Measurements from ENCODE around the gene RBM22. TPM values are rescaled to one million over a fixed set of nuclear protein-coding genes. Genes with fewer than 3 reads are reported as not detected.

RBM22 gene
- total and polyA plus RNA-seq, 12 donors: 18.6 to 41.0 (median 29.0) TPM

- 90 to 91% methylated on average over 14 of the region's 14 CpGs for WGBS, 2 donors
- no peak for TF ChIP-seq CTCF (IDR thresholded peaks at IDR 0.05)
- Histone ChIP-seq H3K4me3 (no peak overlapping the region), H3K27ac (peak overlapping the region in 1 of 10 donors; percentile 90), H3K9me3 (no peaks in the 10 kb centered on the region), H3K4me1 (peaks cover 13 to 48% (median 41%) of the 10 kb centered on the region in 9 donors), H3K36me3 (no peaks in the 10 kb centered on the region), H3K27me3 (peaks cover 0 to 21% (median 0%) of the 10 kb centered on the region in 7 donors)
- DNase-seq (no peak), ATAC-seq (no peak)
- intact Hi-C loops (cut with DNase I): no loop called here
These were observed 30.5 kb downstream of the RBM22 start for GRCh38 chr5:150670275-150670947.

- ATAC-seq (no peak), DNase-seq (no peak)
- no peak for TF ChIP-seq CTCF (IDR thresholded peaks at IDR 0.05)
- Histone ChIP-seq H3K27me3 (no peaks in the 10 kb centered on the region), H3K36me3 (no peaks in the 10 kb centered on the region), H3K9me3 (no peaks in the 10 kb centered on the region), H3K27ac (no peak overlapping the region), H3K4me3 (no peak overlapping the region), H3K4me1 (peaks cover 0 to 14% (median 5%) of the 10 kb centered on the region in 9 donors)
- WGBS, 2 donors: 76% methylated on average over 12 of the region's 12 CpGs
- intact Hi-C loops (cut with DNase I): no loop called here
These were observed 35.8 kb downstream of the RBM22 start for GRCh38 chr5:150665044-150665443.

- H3K27me3 ChIP-seq: no peaks in the 10 kb centered on the region
- intact Hi-C loops (cut with DNase I): no loop called here
- ATAC-seq: no peak
- no peak overlapping the region for H3K27ac ChIP-seq
- no peak overlapping the region for H3K4me3 ChIP-seq
- WGBS, 2 donors: 96 to 97% methylated on average over 3 of the region's 3 CpGs
- TF ChIP-seq CTCF (IDR thresholded peaks at IDR 0.05): no peak
- H3K4me1 ChIP-seq: peaks cover 0 to 24% (median 11%) of the 10 kb centered on the region in 9 donors
- no peaks in the 10 kb centered on the region for H3K36me3 ChIP-seq
- no peak for DNase-seq
- no peaks in the 10 kb centered on the region for H3K9me3 ChIP-seq
These were observed 36.9 kb downstream of the RBM22 start for GRCh38 chr5:150663936-150664335.

- intact Hi-C loops (cut with DNase I): no loop called here
- DNase-seq: no peak
- H3K4me1 ChIP-seq: peaks cover 2 to 34% (median 20%) of the 10 kb centered on the region in 9 donors
- no peak overlapping the region for H3K4me3 ChIP-seq
- WGBS, 2 donors: 87 to 88% methylated on average over 4 of the region's 4 CpGs
- no peaks in the 10 kb centered on the region for H3K9me3 ChIP-seq
- H3K27me3 ChIP-seq: no peaks in the 10 kb centered on the region
- no peak overlapping the region for H3K27ac ChIP-seq
- ATAC-seq: no peak
- TF ChIP-seq CTCF (IDR thresholded peaks at IDR 0.05): no peak
- no peaks in the 10 kb centered on the region for H3K36me3 ChIP-seq
These were observed 37.9 kb downstream of the RBM22 start for GRCh38 chr5:150662731-150663516.
